Measurements from ENCODE around the gene AMH. TPM values are rescaled to one million over a fixed set of nuclear protein-coding genes. Genes with fewer than 3 reads are reported as not detected.

AMH gene
- total RNA-seq, 1 donor from 2014 or later, result 16.4 TPM

GRCh38 chr19:2216361-2217225 lies 32.5 kb upstream of the AMH start:
- no peaks in the 10 kb centered on the region for H3K9me3 Mint-ChIP-seq (ENCODE audit: unreplicated experiment)
- TF ChIP-seq CTCF (IDR thresholded peaks at IDR 0.05), result no peak
- H3K36me3 Mint-ChIP-seq (ENCODE audit: unreplicated experiment), result peaks cover 38% of the 10 kb centered on the region
- H3K27me3 Mint-ChIP-seq (ENCODE audit: unreplicated experiment), result no peaks in the 10 kb centered on the region
- DNase-seq (ENCODE audit: extremely low spot score, unreplicated experiment), result no peak
- H3K4me1 Mint-ChIP-seq (ENCODE audit: unreplicated experiment), result peaks cover 12% of the 10 kb centered on the region
- no peak overlapping the region for H3K4me3 Mint-ChIP-seq (ENCODE audit: unreplicated experiment)
- peak overlapping the region; percentile 13 for H3K27ac Mint-ChIP-seq (ENCODE audit: unreplicated experiment)

- no peak overlapping the region for H3K27ac Mint-ChIP-seq (ENCODE audit: unreplicated experiment)
- H3K9me3 Mint-ChIP-seq (ENCODE audit: unreplicated experiment), result no peaks in the 10 kb centered on the region
- TF ChIP-seq CTCF (IDR thresholded peaks at IDR 0.05), result no peak
- DNase-seq (ENCODE audit: extremely low spot score, unreplicated experiment), result no peak
- H3K4me1 Mint-ChIP-seq (ENCODE audit: unreplicated experiment), result peaks cover 14% of the 10 kb centered on the region
- H3K4me3 Mint-ChIP-seq (ENCODE audit: unreplicated experiment), result no peak overlapping the region
- peaks cover 32% of the 10 kb centered on the region for H3K36me3 Mint-ChIP-seq (ENCODE audit: unreplicated experiment)
- H3K27me3 Mint-ChIP-seq (ENCODE audit: unreplicated experiment), result no peaks in the 10 kb centered on the region
Measured at GRCh38 chr19:2217591-2217990, 31.5 kb upstream of the AMH start.

GRCh38 chr19:2219726-2220125 lies 29.4 kb upstream of the AMH start:
- H3K4me3 Mint-ChIP-seq (ENCODE audit: unreplicated experiment), result no peak overlapping the region
- TF ChIP-seq CTCF (IDR thresholded peaks at IDR 0.05), result no peak
- no peaks in the 10 kb centered on the region for H3K9me3 Mint-ChIP-seq (ENCODE audit: unreplicated experiment)
- no peaks in the 10 kb centered on the region for H3K27me3 Mint-ChIP-seq (ENCODE audit: unreplicated experiment)
- H3K36me3 Mint-ChIP-seq (ENCODE audit: unreplicated experiment), result peaks cover 36% of the 10 kb centered on the region
- no peak for DNase-seq (ENCODE audit: extremely low spot score, unreplicated experiment)
- H3K4me1 Mint-ChIP-seq (ENCODE audit: unreplicated experiment), result peaks cover 14% of the 10 kb centered on the region
- no peak overlapping the region for H3K27ac Mint-ChIP-seq (ENCODE audit: unreplicated experiment)

GRCh38 chr19:2221250-2221831 lies 27.8 kb upstream of the AMH start:
- DNase-seq (ENCODE audit: extremely low spot score, unreplicated experiment), result no peak
- TF ChIP-seq CTCF (IDR thresholded peaks at IDR 0.05), result no peak
- Mint-ChIP-seq H3K27me3 (ENCODE audit: unreplicated experiment) (no peaks in the 10 kb centered on the region), H3K9me3 (ENCODE audit: unreplicated experiment) (no peaks in the 10 kb centered on the region), H3K4me3 (ENCODE audit: unreplicated experiment) (peak overlapping the region; percentile 10), H3K36me3 (ENCODE audit: unreplicated experiment) (peaks cover 31% of the 10 kb centered on the region), H3K27ac (ENCODE audit: unreplicated experiment) (peak overlapping the region; percentile 47), H3K4me1 (ENCODE audit: unreplicated experiment) (peaks cover 14% of the 10 kb centered on the region)

GRCh38 chr19:2221918-2222317 lies 27.2 kb upstream of the AMH start:
- DNase-seq (ENCODE audit: extremely low spot score, unreplicated experiment), result no peak
- peak; percentile 48 for TF ChIP-seq CTCF (IDR thresholded peaks at IDR 0.05)
- Mint-ChIP-seq H3K4me3 (ENCODE audit: unreplicated experiment) (no peak overlapping the region), H3K27ac (ENCODE audit: unreplicated experiment) (no peak overlapping the region), H3K9me3 (ENCODE audit: unreplicated experiment) (no peaks in the 10 kb centered on the region), H3K36me3 (ENCODE audit: unreplicated experiment) (peaks cover 29% of the 10 kb centered on the region), H3K27me3 (ENCODE audit: unreplicated experiment) (no peaks in the 10 kb centered on the region), H3K4me1 (ENCODE audit: unreplicated experiment) (peaks cover 14% of the 10 kb centered on the region)

All from osteocyte (in vitro differentiated cells).